Activated naive CD4-positive, alpha-beta T cell treated with anti-CD3 and anti-CD28 coated beads, Interleukin-2, amount 50 U/mL, for 24 hours (primary cell): ENCODE measurements around the gene MOBP.
"Not testable (repeated sequence)": the region's sequence is repeated elsewhere in the genome, so short reads cannot be mapped to it uniquely, and the experiment has no call there.

Experiments
- H3K27ac Mint-ChIP-seq: one replicate; pipeline ENCODE4 v1.8.0; 2021; ENCODE audit warnings: mild to moderate bottlenecking, mixed read lengths
- H3K27me3 Mint-ChIP-seq: one replicate; pipeline ENCODE4 v1.8.0; 2021; ENCODE audit warnings: mixed read lengths
- H3K36me3 Mint-ChIP-seq: one replicate; pipeline ENCODE4 v1.8.0; 2021; ENCODE audit warnings: mixed read lengths
- H3K4me1 Mint-ChIP-seq: one replicate; pipeline ENCODE4 v1.8.0; 2021; ENCODE audit warnings: mixed read lengths
- H3K4me3 Mint-ChIP-seq: one replicate; pipeline ENCODE4 v1.8.0; 2021; ENCODE audit warnings: mild to moderate bottlenecking, mixed read lengths
- H3K9me3 Mint-ChIP-seq: one replicate; pipeline ENCODE4 v1.8.0; 2021; ENCODE audit warnings: mixed read lengths

Gene MOBP

DNA sequence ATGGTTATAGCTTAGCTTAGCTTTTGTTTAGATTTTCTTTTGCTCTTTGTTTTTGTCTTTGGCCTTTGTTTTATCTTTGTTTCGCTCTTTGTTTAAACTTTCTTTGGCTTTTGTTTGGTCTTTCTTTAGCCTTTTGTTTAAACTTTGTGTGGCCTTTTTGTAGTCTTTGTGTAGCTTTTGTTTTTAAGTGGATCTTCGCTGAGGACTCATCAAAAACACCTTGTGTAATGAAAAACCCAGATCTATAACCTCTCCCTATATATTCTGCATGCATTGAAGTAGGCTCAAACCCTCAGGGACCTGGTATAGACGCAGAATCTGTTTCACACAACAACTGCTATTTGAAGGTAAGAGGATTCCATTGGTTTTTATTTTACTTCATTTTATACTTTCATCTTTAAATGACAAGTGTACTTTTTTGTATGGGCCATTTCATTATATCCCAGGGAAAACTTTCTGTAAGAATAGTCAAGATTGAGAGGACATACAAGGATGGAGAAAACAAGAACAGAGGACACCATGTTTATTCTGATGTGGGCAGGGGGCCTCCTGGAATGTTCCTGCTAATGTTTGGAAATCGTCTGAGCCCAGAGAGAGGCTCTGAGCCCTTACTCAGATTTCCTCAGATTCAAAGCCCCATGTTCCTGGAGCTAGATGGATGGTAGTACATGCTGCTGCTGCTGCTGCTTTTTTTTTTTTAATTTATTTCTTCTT lies at the start of gene MOBP:
MOBP (plus strand) TSS at position 287 of the 714 bp plus-strand sequence. CDS start 34,390 bp downstream, outside the sequence.
- no peak within 1 kb of the TSS for H3K27ac Mint-ChIP-seq
- H3K4me3 Mint-ChIP-seq: no peak within 1 kb of the TSS
- no peaks in the 10 kb centered on the region for H3K36me3 Mint-ChIP-seq
- peaks cover 9% of the 10 kb centered on the region for H3K27me3 Mint-ChIP-seq
- H3K4me1 Mint-ChIP-seq: no peaks in the 10 kb centered on the region
- H3K9me3 Mint-ChIP-seq: no peaks in the 10 kb centered on the region

GRCh38 chr3:39418556-39419225 lies 48.8 kb upstream of the MOBP start:
- peaks cover 14% of the 10 kb centered on the region for H3K36me3 Mint-ChIP-seq
- not testable (repeated sequence) for H3K4me1 Mint-ChIP-seq, H3K9me3 Mint-ChIP-seq, H3K27me3 Mint-ChIP-seq, H3K27ac Mint-ChIP-seq, H3K4me3 Mint-ChIP-seq

DNA sequence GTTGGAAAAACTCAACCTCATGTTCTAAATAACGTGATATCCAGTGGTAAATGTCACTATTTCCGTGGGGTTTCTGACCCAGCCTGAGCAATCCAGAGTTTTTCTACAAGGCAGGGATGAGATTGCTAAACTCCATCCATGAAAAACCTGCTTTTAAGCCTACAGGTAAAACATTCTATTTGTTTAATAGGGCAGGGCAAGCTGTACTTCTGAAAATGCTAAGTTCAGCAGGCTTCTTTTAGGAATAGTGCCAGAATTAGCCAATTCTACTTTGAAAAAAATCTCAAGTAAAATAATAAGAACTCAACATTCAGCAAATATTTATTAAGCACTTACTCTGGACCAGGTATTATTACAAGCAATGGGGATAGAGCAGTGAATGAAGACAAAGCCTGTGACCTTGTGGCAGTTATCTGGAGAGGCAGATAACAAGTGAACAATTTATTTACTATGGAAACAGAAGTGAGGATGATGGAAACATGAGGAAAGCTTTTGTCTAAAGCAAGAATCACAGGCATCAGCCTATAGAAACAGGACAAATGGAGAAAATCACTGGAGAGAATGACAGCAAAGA lies 47.7 kb upstream of the MOBP start:
- peaks cover 13% of the 10 kb centered on the region for H3K36me3 Mint-ChIP-seq
- H3K27me3 Mint-ChIP-seq: no peaks in the 10 kb centered on the region
- peaks cover 5% of the 10 kb centered on the region for H3K4me1 Mint-ChIP-seq
- no peak overlapping the region for H3K27ac Mint-ChIP-seq
- no peaks in the 10 kb centered on the region for H3K9me3 Mint-ChIP-seq
- no peak overlapping the region for H3K4me3 Mint-ChIP-seq

DNA sequence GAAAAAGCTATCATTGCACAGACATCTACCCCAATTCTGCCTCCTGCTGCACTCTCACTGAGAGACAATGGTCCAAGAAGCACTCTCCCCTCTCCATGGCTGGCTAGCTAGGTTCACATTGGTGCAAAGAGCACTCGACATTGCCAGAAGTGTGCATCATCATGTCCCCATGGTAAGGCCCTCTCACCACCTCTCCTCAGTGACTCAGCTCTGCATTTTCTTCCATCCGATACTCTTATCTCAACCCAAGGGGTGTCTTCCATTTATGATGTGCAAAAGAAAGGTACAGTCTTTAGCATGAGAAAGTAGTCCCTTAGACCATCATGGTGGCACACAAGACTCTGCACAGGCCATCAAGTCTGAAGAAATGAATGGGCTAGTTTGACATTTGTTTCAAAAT lies 46.9 kb upstream of the MOBP start:
- no peak overlapping the region for H3K27ac Mint-ChIP-seq
- no peaks in the 10 kb centered on the region for H3K27me3 Mint-ChIP-seq
- no peaks in the 10 kb centered on the region for H3K9me3 Mint-ChIP-seq
- H3K36me3 Mint-ChIP-seq: peaks cover 13% of the 10 kb centered on the region
- H3K4me1 Mint-ChIP-seq: peaks cover 5% of the 10 kb centered on the region
- H3K4me3 Mint-ChIP-seq: no peak overlapping the region

DNA sequence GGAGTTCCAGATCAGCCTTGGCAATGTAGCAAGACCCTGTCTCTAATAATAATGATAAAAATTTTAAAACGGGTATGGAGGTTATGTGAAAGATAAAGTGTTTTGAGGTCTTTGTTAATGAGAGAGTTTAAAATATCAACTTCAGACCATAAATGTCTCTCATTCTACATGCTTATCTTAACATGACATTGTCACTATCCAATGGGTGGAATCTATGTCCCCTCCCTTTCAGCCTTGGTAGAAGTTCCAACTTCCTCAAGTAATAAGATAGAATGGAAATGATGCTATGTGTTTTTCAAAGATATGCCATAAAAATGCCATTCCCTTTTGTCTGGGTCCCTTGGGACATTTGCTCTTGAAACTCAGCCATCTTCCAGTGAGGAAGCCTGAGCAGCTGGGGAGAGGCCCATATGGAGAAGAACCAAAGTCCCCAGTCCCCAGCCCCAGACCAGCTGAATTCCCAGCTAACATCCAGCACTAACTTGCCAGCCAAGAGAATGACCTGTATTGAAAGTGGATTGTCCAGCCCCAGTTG lies 44.0 kb upstream of the MOBP start:
- H3K27me3 Mint-ChIP-seq: no peaks in the 10 kb centered on the region
- H3K4me3 Mint-ChIP-seq: no peak overlapping the region
- H3K27ac Mint-ChIP-seq: no peak overlapping the region
- H3K4me1 Mint-ChIP-seq: no peaks in the 10 kb centered on the region
- H3K36me3 Mint-ChIP-seq: peaks cover 16% of the 10 kb centered on the region
- H3K9me3 Mint-ChIP-seq: no peaks in the 10 kb centered on the region

GRCh38 chr3:39426312-39426711 lies 41.2 kb upstream of the MOBP start:
- Mint-ChIP-seq H3K27ac (no peak overlapping the region), H3K36me3 (peaks cover 9% of the 10 kb centered on the region), H3K4me1 (no peaks in the 10 kb centered on the region), H3K4me3 (no peak overlapping the region), H3K27me3 (peaks cover 4% of the 10 kb centered on the region), H3K9me3 (no peaks in the 10 kb centered on the region)

DNA sequence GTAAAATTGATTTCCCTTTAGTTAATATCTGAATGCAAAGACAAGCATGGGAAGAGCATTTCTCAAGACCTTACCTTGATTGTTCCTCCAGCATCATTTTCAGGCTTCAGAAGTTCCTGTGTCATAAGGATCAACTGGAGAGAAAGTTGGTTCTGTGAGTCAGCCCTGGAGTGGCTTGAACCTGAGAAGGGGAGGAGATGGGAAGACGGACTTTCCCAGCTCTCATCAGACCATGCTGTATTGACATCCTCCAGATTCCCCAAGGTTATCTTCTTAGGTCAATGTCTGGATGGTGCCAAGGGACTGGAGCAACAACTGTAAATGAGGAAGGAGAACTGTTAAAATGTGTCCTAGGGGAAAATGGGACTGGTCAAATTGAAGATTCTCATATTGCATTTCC lies 40.0 kb upstream of the MOBP start:
- Mint-ChIP-seq H3K36me3 (peaks cover 4% of the 10 kb centered on the region), H3K27me3 (peaks cover 5% of the 10 kb centered on the region), H3K27ac (no peak overlapping the region), H3K4me3 (no peak overlapping the region), H3K9me3 (no peaks in the 10 kb centered on the region), H3K4me1 (no peaks in the 10 kb centered on the region)

DNA sequence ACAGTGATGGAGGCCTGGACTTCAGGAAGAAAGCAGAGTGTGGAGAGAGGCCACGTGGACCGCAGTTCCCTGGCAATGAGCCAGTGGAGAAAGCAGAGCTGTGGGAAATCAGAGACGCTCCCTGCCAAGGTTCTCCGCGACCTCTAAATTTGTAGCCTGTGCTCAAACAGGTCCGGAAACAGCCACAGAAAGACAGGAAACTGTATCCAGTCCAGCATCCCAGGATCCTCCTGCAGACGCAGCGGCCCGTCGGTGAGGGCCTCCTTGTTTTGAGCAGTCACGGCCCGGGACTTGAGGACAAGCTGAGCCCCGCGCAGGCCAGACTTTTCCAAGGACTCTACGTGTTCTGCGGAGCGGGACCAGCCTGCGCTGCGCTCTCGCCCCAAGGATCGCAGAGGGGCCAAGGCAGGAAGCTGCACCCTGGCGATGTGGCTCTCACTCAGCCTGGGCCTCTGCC lies 38.7 kb upstream of the MOBP start:
- no peaks in the 10 kb centered on the region for H3K9me3 Mint-ChIP-seq
- H3K27me3 Mint-ChIP-seq: peaks cover 5% of the 10 kb centered on the region
- no peaks in the 10 kb centered on the region for H3K4me1 Mint-ChIP-seq
- no peak overlapping the region for H3K4me3 Mint-ChIP-seq
- H3K36me3 Mint-ChIP-seq: peaks cover 4% of the 10 kb centered on the region
- H3K27ac Mint-ChIP-seq: no peak overlapping the region

DNA sequence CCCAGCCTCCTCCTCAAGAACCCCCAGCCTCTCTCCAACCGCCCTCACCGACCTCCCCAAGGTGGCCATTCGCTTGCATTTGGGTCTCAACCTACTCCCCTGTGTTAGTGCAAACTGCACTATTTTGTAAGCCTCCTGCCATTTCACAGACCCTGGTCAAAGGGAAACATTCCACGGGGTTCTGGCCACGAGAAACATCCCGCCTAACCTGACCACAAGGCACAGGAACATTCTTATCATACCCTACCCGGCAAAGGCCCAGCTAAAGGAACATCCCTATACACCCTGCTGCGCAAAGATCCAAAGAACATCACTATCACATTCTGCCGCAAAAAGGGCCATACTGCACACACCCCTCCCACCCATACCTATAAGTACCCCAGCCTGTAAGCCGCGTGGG lies 38.0 kb upstream of the MOBP start:
- Mint-ChIP-seq H3K4me3 (no peak overlapping the region), H3K36me3 (peaks cover 4% of the 10 kb centered on the region), H3K4me1 (no peaks in the 10 kb centered on the region), H3K27ac (no peak overlapping the region), H3K27me3 (peaks cover 5% of the 10 kb centered on the region), H3K9me3 (no peaks in the 10 kb centered on the region)

GRCh38 chr3:39432342-39432741 lies 35.1 kb upstream of the MOBP start:
- no peak overlapping the region for H3K27ac Mint-ChIP-seq
- H3K4me1 Mint-ChIP-seq: no peaks in the 10 kb centered on the region

DNA sequence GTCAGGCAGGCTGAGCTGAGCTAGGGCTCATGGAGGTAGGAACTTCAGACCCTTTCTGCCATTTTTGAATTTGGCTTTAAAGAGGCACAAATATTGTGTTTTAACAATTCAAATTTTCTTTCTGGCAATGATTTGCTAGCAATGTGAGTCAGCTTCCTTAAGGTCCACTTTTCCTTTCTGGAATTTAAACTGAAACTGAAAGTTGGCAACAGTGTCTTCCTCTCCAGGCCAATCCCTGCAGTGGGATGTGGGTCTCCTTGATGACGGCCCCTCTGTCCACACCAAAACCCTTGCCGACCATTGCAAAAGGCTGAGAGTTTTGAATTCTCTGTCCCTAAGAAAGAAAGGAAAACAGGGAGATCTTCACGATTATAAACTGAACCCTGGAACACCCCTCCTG lies 33.8 kb upstream of the MOBP start:
- no peak overlapping the region for H3K4me3 Mint-ChIP-seq
- no peaks in the 10 kb centered on the region for H3K4me1 Mint-ChIP-seq
- no peaks in the 10 kb centered on the region for H3K9me3 Mint-ChIP-seq
- peaks cover 1% of the 10 kb centered on the region for H3K36me3 Mint-ChIP-seq
- peaks cover 5% of the 10 kb centered on the region for H3K27me3 Mint-ChIP-seq
- H3K27ac Mint-ChIP-seq: no peak overlapping the region

More at GRCh38 chr3:39432342-39432741, 35.1 kb upstream of the MOBP start:
- H3K4me3 Mint-ChIP-seq: no peak overlapping the region
- no peaks in the 10 kb centered on the region for H3K9me3 Mint-ChIP-seq
- peaks cover 5% of the 10 kb centered on the region for H3K27me3 Mint-ChIP-seq
- peaks cover 1% of the 10 kb centered on the region for H3K36me3 Mint-ChIP-seq

GRCh38 chr3:39434574-39434973 lies 32.9 kb upstream of the MOBP start:
- H3K4me1 Mint-ChIP-seq: no peaks in the 10 kb centered on the region
- H3K27ac Mint-ChIP-seq: no peak overlapping the region
- H3K27me3 Mint-ChIP-seq: peaks cover 3% of the 10 kb centered on the region
- no peak overlapping the region for H3K4me3 Mint-ChIP-seq
- no peaks in the 10 kb centered on the region for H3K9me3 Mint-ChIP-seq
- no peaks in the 10 kb centered on the region for H3K36me3 Mint-ChIP-seq

DNA sequence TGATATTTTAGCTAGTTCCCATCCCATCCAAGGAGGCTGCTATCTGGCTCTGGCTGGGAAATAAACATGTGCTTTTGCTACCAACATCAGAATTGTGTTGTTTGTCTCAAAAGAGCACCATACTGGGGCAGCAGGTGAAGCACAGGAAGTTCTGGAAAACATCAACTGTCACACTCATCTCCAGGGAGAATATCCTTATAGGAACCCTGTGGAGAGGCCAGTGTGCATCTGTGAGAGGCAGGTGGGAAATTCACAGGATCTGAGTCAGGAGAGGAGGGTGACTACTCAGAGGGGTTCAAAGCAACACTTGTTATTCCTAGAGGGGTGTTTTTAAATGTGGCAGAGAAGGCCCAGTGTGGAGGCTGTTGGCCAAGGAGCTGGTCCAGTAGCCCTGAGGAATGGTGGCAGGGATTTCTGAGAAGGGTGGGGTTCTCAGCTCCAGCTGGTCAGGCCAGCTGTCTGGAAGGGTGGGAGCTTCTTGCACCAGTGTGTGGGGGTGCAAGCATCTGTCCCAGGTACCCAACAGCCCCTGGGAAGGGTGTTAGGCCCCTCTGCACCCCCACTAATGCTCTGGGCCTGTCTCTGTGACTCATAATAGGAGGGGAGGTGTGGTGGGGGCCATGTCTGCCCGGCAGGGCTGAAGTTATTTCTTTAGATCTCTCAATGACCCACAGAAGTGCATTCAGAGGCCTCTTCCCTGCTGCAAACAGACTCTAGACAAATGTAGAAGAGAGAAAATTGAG lies 32.3 kb upstream of the MOBP start:
- no peaks in the 10 kb centered on the region for H3K4me1 Mint-ChIP-seq
- no peak overlapping the region for H3K4me3 Mint-ChIP-seq
- no peaks in the 10 kb centered on the region for H3K9me3 Mint-ChIP-seq
- peaks cover 3% of the 10 kb centered on the region for H3K27me3 Mint-ChIP-seq
- no peaks in the 10 kb centered on the region for H3K36me3 Mint-ChIP-seq
- H3K27ac Mint-ChIP-seq: no peak overlapping the region

GRCh38 chr3:39438880-39439279 lies 28.6 kb upstream of the MOBP start:
- H3K27ac Mint-ChIP-seq: no peak overlapping the region
- no peaks in the 10 kb centered on the region for H3K27me3 Mint-ChIP-seq
- no peak overlapping the region for H3K4me3 Mint-ChIP-seq
- H3K9me3 Mint-ChIP-seq: no peaks in the 10 kb centered on the region
- H3K4me1 Mint-ChIP-seq: no peaks in the 10 kb centered on the region
- H3K36me3 Mint-ChIP-seq: no peaks in the 10 kb centered on the region

DNA sequence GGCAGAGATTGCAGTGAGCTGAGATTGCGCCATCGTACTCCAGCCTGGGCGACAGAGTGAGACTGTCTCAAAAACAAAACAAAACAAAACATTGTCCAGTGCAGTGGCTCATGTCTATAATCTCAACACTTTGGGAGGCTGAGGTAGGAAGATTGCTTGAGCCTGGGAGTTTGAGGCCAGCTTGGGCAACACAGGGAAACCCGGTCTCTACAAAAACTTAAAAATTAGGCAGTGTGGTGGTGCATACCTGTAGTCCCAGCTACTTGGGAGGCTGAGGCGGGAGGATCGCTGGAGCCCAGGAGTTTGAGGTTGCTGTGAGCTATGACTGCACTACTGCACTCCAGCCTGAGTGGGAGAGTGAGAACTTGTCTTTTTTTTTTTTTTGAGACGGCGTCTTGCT lies 27.2 kb upstream of the MOBP start:
- Mint-ChIP-seq H3K4me3 (no peak overlapping the region), H3K36me3 (no peaks in the 10 kb centered on the region), H3K27me3 (no peaks in the 10 kb centered on the region), H3K9me3 (no peaks in the 10 kb centered on the region), H3K4me1 (no peaks in the 10 kb centered on the region), H3K27ac (no peak overlapping the region)
